ENCODE results near the gene CAMTA1.

CAMTA1 gene

GRCh38 chr1:7491818-7492173, 706.5 kb downstream of the CAMTA1 start:
- no peak for DNase-seq (ENCODE audit: low read depth in 3 of 3)

- no peak for DNase-seq (ENCODE audit: low read depth in 3 of 3)
Measured at GRCh38 chr1:7493711-7494454, 708.6 kb downstream of the CAMTA1 start.

GRCh38 chr1:7495962-7496361, 710.7 kb downstream of the CAMTA1 start:
- no peak for DNase-seq (ENCODE audit: low read depth in 3 of 3)

GRCh38 chr1:7497107-7497637, 711.9 kb downstream of the CAMTA1 start:
- DNase-seq (ENCODE audit: low read depth in 3 of 3): no peak

- no peak for DNase-seq (ENCODE audit: low read depth in 3 of 3)
Measured at GRCh38 chr1:7500381-7501083, 715.3 kb downstream of the CAMTA1 start.

GRCh38 chr1:7501084-7501491, 715.8 kb downstream of the CAMTA1 start:
- no peak for DNase-seq (ENCODE audit: low read depth in 3 of 3)

- no peak for DNase-seq (ENCODE audit: low read depth in 3 of 3)
Measured at GRCh38 chr1:7501723-7502603, 716.7 kb downstream of the CAMTA1 start.

- no peak for DNase-seq (ENCODE audit: low read depth in 3 of 3)
Measured at GRCh38 chr1:7503691-7504437, 718.6 kb downstream of the CAMTA1 start.

- no peak for DNase-seq (ENCODE audit: low read depth in 3 of 3)
Measured at GRCh38 chr1:7504438-7504720, 719.1 kb downstream of the CAMTA1 start.

GRCh38 chr1:7505094-7505770, 720.0 kb downstream of the CAMTA1 start:
- DNase-seq (ENCODE audit: low read depth in 3 of 3): no peak

GRCh38 chr1:7505771-7506453, 720.7 kb downstream of the CAMTA1 start:
- no peak for DNase-seq (ENCODE audit: low read depth in 3 of 3)

- no peak for DNase-seq (ENCODE audit: low read depth in 3 of 3)
Measured at GRCh38 chr1:7506454-7507284, 721.4 kb downstream of the CAMTA1 start.

GRCh38 chr1:7507285-7508019, 722.2 kb downstream of the CAMTA1 start:
- DNase-seq (ENCODE audit: low read depth in 3 of 3): no peak

- no peak for DNase-seq (ENCODE audit: low read depth in 3 of 3)
Measured at GRCh38 chr1:7508052-7508933, 723.0 kb downstream of the CAMTA1 start.

- DNase-seq (ENCODE audit: low read depth in 3 of 3): no peak
Measured at GRCh38 chr1:7508934-7509519, 723.8 kb downstream of the CAMTA1 start.

- no peak for DNase-seq (ENCODE audit: low read depth in 3 of 3)
Measured at GRCh38 chr1:7509598-7509997, 724.3 kb downstream of the CAMTA1 start.

- no peak for DNase-seq (ENCODE audit: low read depth in 3 of 3)
Measured at GRCh38 chr1:7510389-7510931, 725.2 kb downstream of the CAMTA1 start.

Data from stimulated activated CD4-positive, alpha-beta T cell treated with anti-CD3 and anti-CD28 coated beads, TNF-alpha, amount 100 ng/mL, for 4 hours (primary cell).